ENCODE results near the gene ZNF214. TPM values are rescaled to one million over a fixed set of nuclear protein-coding genes. Genes with fewer than 3 reads are reported as not detected.

The ZNF214 gene
- 3.7 TPM for total RNA-seq
- long read RNA-seq, partial matches to known transcripts: 1 of 4 reads
- long read RNA-seq, other reads (novel, unspliced or antisense): 0 of 4 reads

DNA sequence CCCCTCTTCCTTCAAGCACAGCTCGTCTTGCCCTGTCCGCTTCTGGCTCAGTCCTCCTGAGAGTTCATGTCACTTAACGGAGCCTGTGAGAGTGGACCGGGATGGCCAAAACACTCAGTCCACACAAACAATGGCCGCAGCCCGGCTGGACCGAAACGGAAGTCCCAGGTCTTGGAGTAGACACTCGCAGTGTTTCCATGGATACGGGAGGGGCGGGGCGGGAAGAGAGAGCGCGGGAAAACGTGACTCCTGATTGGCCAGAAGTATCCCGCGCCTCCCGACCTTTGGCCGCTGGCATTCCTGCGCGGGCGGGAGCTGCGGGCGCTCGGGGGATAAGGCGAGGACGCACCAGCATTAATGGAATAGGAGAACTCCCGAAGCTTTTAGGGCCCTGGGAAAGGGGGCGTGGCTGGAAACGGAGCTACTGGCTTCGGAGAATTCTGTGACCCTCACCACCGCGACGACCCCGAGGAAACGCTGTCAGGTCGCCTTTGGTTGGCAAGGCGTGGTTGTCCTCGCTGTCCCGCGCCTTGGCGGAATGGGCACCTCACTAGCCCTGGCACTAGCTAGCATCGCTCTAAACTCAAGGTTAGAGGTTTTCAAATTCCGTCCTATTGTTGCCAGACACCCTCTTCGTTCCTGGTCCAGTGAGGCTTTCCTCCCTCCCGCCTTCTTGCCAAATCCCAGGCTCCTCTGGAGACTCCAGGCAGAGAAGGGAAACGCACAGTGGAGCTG is at the start of gene ZNF214, which contains the start of gene NLRP14:
Gene ZNF214 (minus strand): TSS at position 164 of the 735 bp plus-strand sequence. CDS start 17,511 bp downstream, outside the sequence.
Gene NLRP14 (plus strand): TSS at position 297 of the 735 bp plus-strand sequence. CDS start 18,108 bp downstream, outside the sequence.
- peak within 1 kb of the TSS; percentile 83 for H3K27ac ChIP-seq
- intact Hi-C loops (cut with DNase I): no loop called here
- H3K4me1 ChIP-seq: no peaks in the 10 kb centered on the region
- H3K27me3 ChIP-seq: no peaks in the 10 kb centered on the region
- no peaks in the 10 kb centered on the region for H3K36me3 ChIP-seq
- H3K9me3 ChIP-seq: no peaks in the 10 kb centered on the region
- peak within 1 kb of the TSS; percentile 61 for H3K4me3 ChIP-seq
- DNase-seq: peak; percentile 96
- TF ChIP-seq, protein P1, sequence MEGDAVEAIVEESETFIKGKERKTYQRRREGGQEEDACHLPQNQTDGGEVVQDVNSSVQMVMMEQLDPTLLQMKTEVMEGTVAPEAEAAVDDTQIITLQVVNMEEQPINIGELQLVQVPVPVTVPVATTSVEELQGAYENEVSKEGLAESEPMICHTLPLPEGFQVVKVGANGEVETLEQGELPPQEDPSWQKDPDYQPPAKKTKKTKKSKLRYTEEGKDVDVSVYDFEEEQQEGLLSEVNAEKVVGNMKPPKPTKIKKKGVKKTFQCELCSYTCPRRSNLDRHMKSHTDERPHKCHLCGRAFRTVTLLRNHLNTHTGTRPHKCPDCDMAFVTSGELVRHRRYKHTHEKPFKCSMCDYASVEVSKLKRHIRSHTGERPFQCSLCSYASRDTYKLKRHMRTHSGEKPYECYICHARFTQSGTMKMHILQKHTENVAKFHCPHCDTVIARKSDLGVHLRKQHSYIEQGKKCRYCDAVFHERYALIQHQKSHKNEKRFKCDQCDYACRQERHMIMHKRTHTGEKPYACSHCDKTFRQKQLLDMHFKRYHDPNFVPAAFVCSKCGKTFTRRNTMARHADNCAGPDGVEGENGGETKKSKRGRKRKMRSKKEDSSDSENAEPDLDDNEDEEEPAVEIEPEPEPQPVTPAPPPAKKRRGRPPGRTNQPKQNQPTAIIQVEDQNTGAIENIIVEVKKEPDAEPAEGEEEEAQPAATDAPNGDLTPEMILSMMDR (IDR thresholded peaks at IDR 0.05): no peak
- peak; percentile 99 for ATAC-seq

DNA sequence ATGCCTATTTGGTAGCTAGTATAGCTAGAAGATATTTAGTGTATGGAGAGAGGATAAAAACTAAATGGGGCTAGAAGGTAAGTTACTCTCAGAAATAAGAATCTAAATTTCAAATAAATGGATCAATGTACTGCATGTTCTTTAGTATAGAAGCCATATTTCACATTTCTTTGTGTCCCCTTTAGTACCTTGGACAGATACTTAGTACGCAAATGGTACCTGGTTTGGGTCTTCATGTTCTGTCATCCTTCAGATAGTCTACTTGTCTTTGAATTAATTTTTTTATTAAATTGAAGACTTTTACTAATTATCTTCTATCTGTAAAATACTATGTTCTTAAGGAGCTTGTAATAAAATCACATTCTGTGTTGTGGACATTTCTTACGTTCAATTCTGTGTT is 42.4 kb upstream of the ZNF214 start:
- TF ChIP-seq, protein P1 (IDR thresholded peaks at IDR 0.05): no peak

DNA sequence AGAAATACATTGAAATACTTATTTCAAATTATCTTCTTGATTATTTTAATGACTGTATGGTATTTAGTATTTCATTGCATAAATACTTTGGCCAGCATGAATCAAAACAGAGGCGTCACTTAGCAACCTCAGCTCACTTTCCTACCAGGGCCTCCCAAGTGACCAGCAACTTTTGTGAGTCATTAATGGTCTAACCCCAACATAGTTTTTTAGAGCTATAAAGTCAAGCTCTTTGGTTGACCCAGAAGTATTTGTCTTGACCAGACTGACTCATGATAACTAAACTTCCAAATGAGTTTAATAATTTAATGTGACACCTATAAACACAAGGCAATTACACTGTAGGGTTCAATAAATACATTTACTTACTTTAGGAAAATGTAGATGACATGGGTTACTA is 40.7 kb upstream of the ZNF214 start:
- Histone ChIP-seq H3K4me3 (no peak overlapping the region), H3K27me3 (no peaks in the 10 kb centered on the region), H3K27ac (no peak overlapping the region), H3K4me1 (peaks cover 7% of the 10 kb centered on the region), H3K9me3 (no peaks in the 10 kb centered on the region), H3K36me3 (no peaks in the 10 kb centered on the region)
- DNase-seq (no peak), ATAC-seq (no peak)
- intact Hi-C loops (cut with DNase I): no loop called here
- TF ChIP-seq, protein P1 (IDR thresholded peaks at IDR 0.05): no peak

More for the DNA sequence above, 42.4 kb upstream of the ZNF214 start:
- Histone ChIP-seq H3K27me3 (no peaks in the 10 kb centered on the region), H3K27ac (no peak overlapping the region), H3K4me3 (no peak overlapping the region), H3K4me1 (peaks cover 7% of the 10 kb centered on the region), H3K36me3 (no peaks in the 10 kb centered on the region), H3K9me3 (no peaks in the 10 kb centered on the region)
- DNase-seq: no peak
- intact Hi-C loops (cut with DNase I): no loop called here
- no peak for ATAC-seq

DNA sequence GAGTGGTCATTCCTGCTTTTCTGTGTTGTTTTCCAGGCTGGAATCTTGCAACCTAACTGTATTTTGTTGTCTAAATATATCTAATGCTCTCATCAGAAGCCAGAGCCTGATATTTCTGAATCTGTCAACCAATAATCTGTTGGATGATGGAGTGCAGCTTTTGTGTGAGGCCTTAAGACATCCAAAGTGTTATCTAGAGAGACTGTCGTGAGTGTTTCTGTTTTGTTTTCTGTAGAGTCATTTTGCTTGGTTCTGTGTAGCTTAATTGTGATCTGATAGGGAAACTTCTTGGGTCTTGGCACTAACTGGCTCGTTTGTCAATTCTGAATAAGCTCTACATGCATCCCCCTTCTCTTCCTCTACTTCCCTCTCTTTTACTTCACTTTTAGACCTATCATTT is 37.5 kb upstream of the ZNF214 start:
- H3K27me3 ChIP-seq: no peaks in the 10 kb centered on the region
- no peak overlapping the region for H3K4me3 ChIP-seq
- no peaks in the 10 kb centered on the region for H3K36me3 ChIP-seq
- intact Hi-C loops (cut with DNase I): no loop called here
- DNase-seq (no peak), ATAC-seq (no peak)
- H3K4me1 ChIP-seq: peaks cover 7% of the 10 kb centered on the region
- TF ChIP-seq, protein P1 (IDR thresholded peaks at IDR 0.05): no peak
- H3K27ac ChIP-seq: peak overlapping the region; percentile 34
- no peaks in the 10 kb centered on the region for H3K9me3 ChIP-seq

DNA sequence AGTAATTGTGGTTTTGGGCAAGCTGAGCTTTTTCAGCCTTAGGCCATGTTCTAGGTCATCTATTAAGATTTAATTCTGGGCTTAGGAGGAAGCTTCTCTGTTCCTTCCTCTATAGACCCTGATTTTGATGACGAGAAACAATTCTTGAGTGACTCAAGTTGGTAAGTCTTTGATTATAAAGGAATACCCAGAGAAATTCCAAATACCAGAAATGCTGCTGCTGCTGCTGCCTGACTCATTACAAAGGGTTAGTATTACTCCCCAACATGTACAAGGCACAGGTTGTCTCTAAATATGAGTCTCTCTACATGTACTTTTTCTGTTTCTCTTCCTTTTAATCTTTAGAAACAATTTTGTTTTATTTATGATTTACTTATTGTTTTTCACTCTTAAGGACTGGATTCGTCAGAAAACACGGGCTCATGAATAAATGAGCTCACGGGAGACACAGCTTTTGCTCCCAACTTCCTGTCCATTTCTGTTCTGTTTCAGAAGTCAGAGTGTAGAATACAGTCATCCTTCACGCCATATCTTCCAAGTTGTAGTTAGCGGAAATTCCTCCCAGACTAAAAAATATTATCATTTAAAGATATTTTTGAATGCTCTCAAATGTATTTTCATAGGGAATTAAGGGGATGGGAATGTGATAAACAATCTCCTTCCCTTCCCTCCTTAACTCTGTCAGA is 36.8 kb upstream of the ZNF214 start:
- Histone ChIP-seq H3K27me3 (no peaks in the 10 kb centered on the region), H3K36me3 (no peaks in the 10 kb centered on the region), H3K9me3 (no peaks in the 10 kb centered on the region), H3K27ac (peak overlapping the region; percentile 34), H3K4me3 (no peak overlapping the region), H3K4me1 (peaks cover 7% of the 10 kb centered on the region)
- DNase-seq (no peak), ATAC-seq (no peak)
- intact Hi-C loops (cut with DNase I): no loop called here
- TF ChIP-seq, protein P1 (IDR thresholded peaks at IDR 0.05): no peak

Data from upper lobe of right lung (tissue), 1 donor.